ENCODE data around the gene TRAF4.
"Not testable (repeated sequence)": the region's sequence is repeated elsewhere in the genome, so short reads cannot be mapped to it uniquely, and the experiment has no call there.

Gene TRAF4

DNA sequence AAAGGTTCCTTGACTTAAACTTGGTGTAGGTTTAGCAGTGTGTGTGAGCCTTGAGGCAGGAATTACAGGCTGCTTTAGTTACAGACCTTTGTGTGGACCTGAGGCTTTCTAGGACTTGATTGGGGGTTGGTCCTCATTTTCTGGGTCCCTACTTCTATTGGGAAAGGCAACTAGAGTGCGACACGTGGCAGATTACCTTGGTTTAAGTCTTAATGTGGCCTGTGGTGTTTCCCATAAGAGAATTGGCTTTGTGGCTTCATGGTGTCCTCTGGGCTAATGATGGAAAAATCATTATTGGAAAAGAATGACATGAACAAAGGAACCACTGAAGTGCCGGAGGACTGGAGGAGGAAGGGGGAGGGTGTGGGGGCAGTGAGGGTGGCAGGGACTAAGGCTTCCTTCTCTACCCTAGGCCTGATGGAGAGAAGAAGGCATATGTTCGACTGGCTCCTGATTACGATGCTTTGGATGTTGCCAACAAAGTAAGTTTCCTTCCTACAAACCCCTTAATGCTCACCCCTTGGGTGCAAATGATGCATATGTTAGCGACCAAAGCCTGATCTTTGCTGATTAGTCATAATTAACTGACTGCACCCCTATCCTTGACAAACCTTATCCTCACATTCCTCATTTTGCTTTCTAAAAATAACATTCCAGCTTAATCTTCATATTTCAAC lies 20.5 kb upstream of the TRAF4 start:
- TF ChIP-seq, protein P1, sequence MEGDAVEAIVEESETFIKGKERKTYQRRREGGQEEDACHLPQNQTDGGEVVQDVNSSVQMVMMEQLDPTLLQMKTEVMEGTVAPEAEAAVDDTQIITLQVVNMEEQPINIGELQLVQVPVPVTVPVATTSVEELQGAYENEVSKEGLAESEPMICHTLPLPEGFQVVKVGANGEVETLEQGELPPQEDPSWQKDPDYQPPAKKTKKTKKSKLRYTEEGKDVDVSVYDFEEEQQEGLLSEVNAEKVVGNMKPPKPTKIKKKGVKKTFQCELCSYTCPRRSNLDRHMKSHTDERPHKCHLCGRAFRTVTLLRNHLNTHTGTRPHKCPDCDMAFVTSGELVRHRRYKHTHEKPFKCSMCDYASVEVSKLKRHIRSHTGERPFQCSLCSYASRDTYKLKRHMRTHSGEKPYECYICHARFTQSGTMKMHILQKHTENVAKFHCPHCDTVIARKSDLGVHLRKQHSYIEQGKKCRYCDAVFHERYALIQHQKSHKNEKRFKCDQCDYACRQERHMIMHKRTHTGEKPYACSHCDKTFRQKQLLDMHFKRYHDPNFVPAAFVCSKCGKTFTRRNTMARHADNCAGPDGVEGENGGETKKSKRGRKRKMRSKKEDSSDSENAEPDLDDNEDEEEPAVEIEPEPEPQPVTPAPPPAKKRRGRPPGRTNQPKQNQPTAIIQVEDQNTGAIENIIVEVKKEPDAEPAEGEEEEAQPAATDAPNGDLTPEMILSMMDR (IDR thresholded peaks at IDR 0.05; ENCODE audit: insufficient read depth, low read length, missing control alignments): no peak
- CTCF ChIA-PET: interaction anchor here (2.0 to 17.0 kb wide), 3 partner anchors 24 to 230 kb away, joined by 8 to 603 read pairs (median 155); partner anchors contain the start of genes PHF12 and TRAF4
- DNase-seq (ENCODE audit: low read depth, low spot score): no peak
- H3K4me3 ChIP-seq (ENCODE audit: low read depth, low read length): no peak overlapping the region
- POLR2A ChIA-PET: interaction anchor here (1.1 to 2.8 kb wide), 2 partner anchors 12 to 75 kb away, joined by 4 to 12 read pairs; partner anchors contain the start of gene PROCA1

GRCh38 chr17:28723836-28724499 lies 19.8 kb upstream of the TRAF4 start:
- DNase-seq (ENCODE audit: low read depth, low spot score); H3K4me3 ChIP-seq (ENCODE audit: low read depth, low read length): not testable (repeated sequence)
- ChIA-PET POLR2A (interaction anchor here (1.1 to 2.8 kb wide), 2 partner anchors 13 to 75 kb away, joined by 4 to 12 read pairs; partner anchors contain the start of gene PROCA1), CTCF (interaction anchor here (5.2 to 17.0 kb wide), 3 partner anchors 24 to 393 kb away, joined by 34 to 603 read pairs (median 155); partner anchors contain the start of genes PHF12 and TRAF4)

DNA sequence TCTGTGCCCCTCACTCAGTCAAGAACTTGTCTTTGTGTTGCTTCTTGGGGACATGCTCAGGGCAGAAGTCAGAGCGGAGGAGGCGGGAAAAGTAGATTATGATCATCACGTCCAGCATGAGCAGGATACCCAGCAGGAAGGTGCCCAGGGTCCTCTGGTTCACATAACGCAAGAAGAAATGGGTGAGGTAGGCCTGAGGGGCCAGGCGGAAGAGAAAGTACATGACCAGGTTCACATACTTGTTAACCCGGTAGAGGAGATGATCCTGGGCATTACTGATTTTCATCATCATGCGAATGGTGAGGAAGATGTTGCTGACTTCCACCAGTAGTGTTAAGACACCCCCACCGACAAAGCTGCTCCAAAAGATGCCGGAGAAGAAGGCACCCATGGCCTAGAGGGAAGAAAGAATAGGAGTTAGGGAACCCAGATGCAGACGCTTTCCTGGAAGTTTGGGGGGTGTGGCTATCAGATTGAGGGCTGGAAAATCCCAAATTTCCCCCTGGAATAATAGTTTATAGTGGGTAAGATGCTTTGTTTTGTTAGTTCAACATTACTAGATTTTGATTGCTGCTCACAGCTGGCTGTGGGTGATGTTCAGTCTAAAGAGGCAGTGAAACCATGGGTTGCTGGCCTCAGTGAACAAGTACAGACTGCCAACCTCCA lies 19.2 kb upstream of the TRAF4 start:
- TF ChIP-seq, protein P1 (IDR thresholded peaks at IDR 0.05; ENCODE audit: insufficient read depth, low read length, missing control alignments): no peak
- POLR2A ChIA-PET: interaction anchor here (1.1 to 5.4 kb wide), 3 partner anchors 13 to 76 kb away, joined by 4 to 174 read pairs (median 12); partner anchors contain the start of genes PROCA1 and TRAF4
- DNase-seq (ENCODE audit: low read depth, low spot score): no peak
- CTCF ChIA-PET: interaction anchor here (0.6 to 17.0 kb wide), 7 partner anchors 23 to 392 kb away, joined by 3 to 603 read pairs (median 40); partner anchors contain the start of genes PHF12 and TRAF4
- H3K4me3 ChIP-seq (ENCODE audit: low read depth, low read length): peak overlapping the region; percentile 72

DNA sequence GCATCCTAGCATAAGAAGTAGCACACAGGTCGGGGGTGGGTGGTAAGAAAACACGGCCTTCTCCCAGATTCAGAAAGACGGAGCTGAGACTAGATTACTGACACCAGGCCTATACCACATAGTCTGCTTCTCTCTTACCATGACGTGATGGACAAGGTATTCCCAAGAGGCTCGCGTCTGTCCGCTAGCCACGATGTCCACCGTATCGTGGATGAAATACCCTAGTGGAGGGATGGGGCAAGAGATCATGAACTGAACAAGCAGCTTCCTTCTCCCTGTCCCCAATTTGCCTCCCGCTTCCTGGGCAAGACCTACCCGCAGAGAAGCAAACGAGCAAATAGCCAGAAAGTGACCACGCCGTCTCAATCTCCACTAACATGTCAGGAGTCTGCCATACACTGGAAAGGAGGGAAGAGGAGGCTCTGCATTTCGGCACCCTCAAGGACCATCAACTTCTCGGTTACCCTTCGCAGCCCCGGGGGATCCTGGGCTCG lies 18.6 kb upstream of the TRAF4 start:
- H3K4me3 ChIP-seq (ENCODE audit: low read depth, low read length): peak overlapping the region; percentile 72
- TF ChIP-seq, protein P1 (IDR thresholded peaks at IDR 0.05; ENCODE audit: insufficient read depth, low read length, missing control alignments): no peak
- CTCF ChIA-PET: interaction anchor here (0.6 to 17.0 kb wide), 8 partner anchors 22 to 392 kb away, joined by 3 to 603 read pairs (median 49); partner anchors contain the start of genes PHF12 and TRAF4
- POLR2A ChIA-PET: interaction anchor here (2.3 to 5.4 kb wide), 3 partner anchors 14 to 227 kb away, joined by 12 to 174 read pairs (median 14); partner anchors contain the start of genes PHF12, PROCA1 and TRAF4
- DNase-seq (ENCODE audit: low read depth, low spot score): no peak

- DNase-seq (ENCODE audit: low read depth, low spot score): no peak
- ChIA-PET CTCF (interaction anchor here (0.9 to 17.0 kb wide), 29 partner anchors 15 to 406 kb away, joined by 3 to 603 read pairs (median 9); partner anchors contain the start of genes BLTP2, PHF12, PROCA1 and TRAF4), POLR2A (interaction anchor here (0.7 to 5.4 kb wide), 10 partner anchors 11 to 391 kb away, joined by 3 to 174 read pairs (median 9); partner anchors contain the start of genes PHF12, PROCA1 and TRAF4)
- TF ChIP-seq, protein P1 (IDR thresholded peaks at IDR 0.05; ENCODE audit: insufficient read depth, low read length, missing control alignments): no peak
- peak overlapping the region; percentile 72 for H3K4me3 ChIP-seq (ENCODE audit: low read depth, low read length)
Measured at GRCh38 chr17:28725660-28726225, 18.1 kb upstream of the TRAF4 start.

Data from AG04449 (cell line).